ENCODE measurements around the gene ACACA.

GRCh38 chr17:37317867-37318266, 88.8 kb downstream of the ACACA start:
- no peak for TF ChIP-seq CTCF (conservative IDR thresholded peaks at IDR 0.05 in 1 of 2, IDR thresholded peaks at IDR 0.05 in 1 of 2; ENCODE audit: extremely low read depth in 1 of 2, insufficient read depth in 1 of 2, low read depth in 1 of 2, low read length in 2 of 2)
- no peak for TF ChIP-seq EZH2 (IDR thresholded peaks at IDR 0.05; ENCODE audit: borderline replicate concordance, low read length)
